ENCODE measurements around the gene PIM1. TPM values are rescaled to one million over a fixed set of nuclear protein-coding genes. Genes with fewer than 3 reads are reported as not detected.

PIM1 gene
- total RNA-seq, 1 experiment from 2014 or later, result 42.1 TPM

- POLR2A ChIA-PET, result no interaction called here
- in situ Hi-C loops (cut with HindIII; ENCODE audit: low pct_unique_long_range_greater_than_20kb, low sequenced_read_pairs), result no loop called here
- intact Hi-C loops (cut with micrococcal nuclease; ENCODE audit: unreplicated experiment), result no loop called here
- H3K27me3 ChIP-seq (ENCODE audit: control insufficient read depth, insufficient read depth, low read length), result no peaks in the 10 kb centered on the region
- TF ChIP-seq SIN3A (IDR thresholded peaks at IDR 0.05; ENCODE audit: borderline replicate concordance, insufficient read depth, low read depth, low read length), result no peak
- no peak for TF ChIP-seq POLR2AphosphoS5 (IDR thresholded peaks at IDR 0.05; ENCODE audit: low read depth, low read length)
- TF ChIP-seq CTCF (IDR thresholded peaks at IDR 0.05), result no peak
- TF ChIP-seq REST (IDR thresholded peaks at IDR 0.05; ENCODE audit: insufficient read depth in 1 of 2, low read depth in 2 of 2, low read length in 1 of 2), result no peak
- no peak for TF ChIP-seq TCF7L2 (IDR thresholded peaks at IDR 0.05; ENCODE audit: low read depth, low read length)
- DNase-seq (ENCODE audit: low read depth, low spot score), result no peak
- no TSS peak for BruUV-seq (replicated peaks)
- H3K27ac ChIP-seq (ENCODE audit: low read length), result peak overlapping the region; percentile 61; the same call in 1 of the 2 replicates
- CTCF ChIA-PET, result no interaction called here
- H3K9me3 ChIP-seq (ENCODE audit: control insufficient read depth, insufficient read depth, low read depth, low read length), result no peaks in the 10 kb centered on the region
- no peak for ATAC-seq
- peaks cover 50% of the 10 kb centered on the region for H3K4me1 ChIP-seq (ENCODE audit: control insufficient read depth, insufficient read depth, low read length)
- no peak overlapping the region for H3K4me3 ChIP-seq (ENCODE audit: low read depth in 2 of 2, low read length in 2 of 2)
- no peaks in the 10 kb centered on the region for H3K36me3 ChIP-seq (ENCODE audit: control insufficient read depth, insufficient read depth, low read length)
These were observed 30.6 kb upstream of the PIM1 start for GRCh38 chr6:37139230-37139962.

GRCh38 chr6:37140145-37140544, 29.8 kb upstream of the PIM1 start:
- no peaks in the 10 kb centered on the region for H3K27me3 ChIP-seq (ENCODE audit: control insufficient read depth, insufficient read depth, low read length)
- H3K4me3 ChIP-seq (ENCODE audit: low read depth in 2 of 2, low read length in 2 of 2), result no peak overlapping the region
- POLR2A ChIA-PET, result no interaction called here
- H3K9me3 ChIP-seq (ENCODE audit: control insufficient read depth, insufficient read depth, low read depth, low read length), result no peaks in the 10 kb centered on the region
- DNase-seq (ENCODE audit: low read depth, low spot score), result no peak
- in situ Hi-C loops (cut with HindIII; ENCODE audit: low pct_unique_long_range_greater_than_20kb, low sequenced_read_pairs) (no loop called here), intact Hi-C loops (cut with micrococcal nuclease; ENCODE audit: unreplicated experiment) (no loop called here)
- no peaks in the 10 kb centered on the region for H3K36me3 ChIP-seq (ENCODE audit: control insufficient read depth, insufficient read depth, low read length)
- BruUV-seq (replicated peaks), result no TSS peak
- ATAC-seq, result no peak
- TF ChIP-seq CTCF (IDR thresholded peaks at IDR 0.05) (no peak), TCF7L2 (IDR thresholded peaks at IDR 0.05; ENCODE audit: low read depth, low read length) (no peak), REST (IDR thresholded peaks at IDR 0.05; ENCODE audit: insufficient read depth in 1 of 2, low read depth in 2 of 2, low read length in 1 of 2) (no peak), SIN3A (IDR thresholded peaks at IDR 0.05; ENCODE audit: borderline replicate concordance, insufficient read depth, low read depth, low read length) (no peak), POLR2AphosphoS5 (IDR thresholded peaks at IDR 0.05; ENCODE audit: low read depth, low read length) (no peak)
- peaks cover 42% of the 10 kb centered on the region for H3K4me1 ChIP-seq (ENCODE audit: control insufficient read depth, insufficient read depth, low read length)
- peak overlapping the region; percentile 58; the same call in 1 of the 2 replicates for H3K27ac ChIP-seq (ENCODE audit: low read length)
- CTCF ChIA-PET, result no interaction called here
